Smooth muscle cell (in vitro differentiated cells): Measurements from ENCODE around the gene PCDH11Y. TPM values are rescaled to one million over a fixed set of nuclear protein-coding genes. Genes with fewer than 3 reads are reported as not detected.
"Not testable (repeated sequence)": the region's sequence is repeated elsewhere in the genome, so short reads cannot be mapped to it uniquely, and the experiment has no call there.

Experiments
- DNase-seq: peaks from one replicate; lab custom pipeline; 2025; ENCODE audit not compliant: unreplicated experiment; lab: John Stamatoyannopoulos, UW
- H2AFZ ChIP-seq: fragments of 200-600 bp; sonication (generic); 2 replicates; pipeline ENCODE4 v1.6.0; 2016; ENCODE audit warnings: antibody characterized with exemption, low read depth, mild to moderate bottlenecking
- H3F3A ChIP-seq: fragments of 200-600 bp; sonication (generic); 2 replicates; pipeline ENCODE4 v1.6.0; 2017; ENCODE audit warnings: antibody characterized with exemption, low read depth
- H3K27ac ChIP-seq: fragments of 200-600 bp; sonication (generic); 2 replicates; pipeline ENCODE4 v1.5.1; 2016; ENCODE audit warnings: low read depth, mild to moderate bottlenecking
- H3K27me3 ChIP-seq: fragments of 200-600 bp; sonication (generic); 2 replicates; pipeline ENCODE4 v1.6.1; 2016; ENCODE audit warnings: low read depth, mild to moderate bottlenecking
- H3K36me3 ChIP-seq: fragments of 200-600 bp; sonication (generic); 2 replicates; pipeline ENCODE4 v1.5.1; 2016; ENCODE audit warnings: low read depth
- H3K4me1 ChIP-seq: fragments of 200-600 bp; sonication (generic); 2 replicates; pipeline ENCODE4 v1.5.1; 2016; ENCODE audit warnings: low read depth
- H3K4me2 ChIP-seq: fragments of 200-600 bp; sonication (generic); 2 replicates; pipeline ENCODE4 v1.6.0; 2016; ENCODE audit warnings: mild to moderate bottlenecking
- H3K4me3 ChIP-seq: fragments of 200-600 bp; sonication (generic); 2 replicates; pipeline ENCODE4 v1.5.1; 2016; ENCODE audit warnings: mild to moderate bottlenecking
- H3K79me2 ChIP-seq: fragments of 200-600 bp; sonication (generic); 2 replicates; pipeline ENCODE4 v1.6.0; 2016; ENCODE audit warnings: low read depth, mild to moderate bottlenecking
- H3K9ac ChIP-seq: fragments of 200-600 bp; sonication (generic); 2 replicates; pipeline ENCODE4 v1.6.0; 2016; ENCODE audit warnings: low read depth
- H3K9me3 ChIP-seq: fragments of 200-600 bp; sonication (generic); replicated peaks from 2 replicates; pipeline ENCODE4 v1.5.1; 2016; ENCODE audit warnings: low read depth
- H4K20me1 ChIP-seq: fragments of 200-600 bp; sonication (generic); 2 replicates; pipeline ENCODE4 v1.6.0; 2016; ENCODE audit warnings: low read depth
- WGBS: methylation state at CpG from one replicate; pipeline ENCODE4 v1.1.7; 2016; ENCODE audit warnings: low lambda C conversion rate; 5-methylcytosine and 5-hydroxymethylcytosine counted together
- polyA plus RNA-seq: library from polyadenylated mRNA; unstranded; fragments of >200 nt; fragmentation: Nextera tagmentation; extraction: Ambion mirVana; gene quantifications from 2 replicates; pipeline ENCODE4 v1.2.1, GENCODE V29; 2016
- total RNA-seq: library from RNA; depleted of rRNA; stranded (reverse); fragments of >200 nt; gene quantifications from 2 replicates; pipeline ENCODE4 v1.2.3, GENCODE V29; 2014

Gene PCDH11Y
- total and polyA plus RNA-seq, 2 experiments from 2014 or later: not detected

DNA sequence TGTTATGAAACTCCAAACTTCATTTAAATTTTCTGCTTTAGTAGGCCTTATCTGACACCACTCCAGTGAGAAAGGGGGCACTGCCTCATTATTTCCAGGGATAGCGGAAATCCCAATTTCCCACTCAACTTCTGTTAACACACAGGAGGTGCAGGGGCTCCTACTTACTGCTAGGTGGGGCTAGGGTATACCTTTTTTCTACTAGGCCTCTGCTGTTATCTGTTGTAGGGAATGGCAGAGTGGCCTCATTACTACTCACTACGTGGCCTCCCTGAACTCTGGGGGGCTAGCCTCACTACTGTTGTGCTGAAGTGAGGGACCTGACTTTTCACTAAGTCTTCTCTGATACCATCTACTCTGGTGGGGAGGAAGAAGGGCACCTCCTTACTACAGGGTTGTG is 215.0 kb downstream of the PCDH11Y start:
- not testable (repeated sequence) for H3K79me2 ChIP-seq, H3K9ac ChIP-seq, H3K36me3 ChIP-seq, H3K4me2 ChIP-seq, H2AFZ ChIP-seq, H3K4me3 ChIP-seq, H3K4me1 ChIP-seq, DNase-seq, H3K27me3 ChIP-seq, H3K9me3 ChIP-seq, H3K27ac ChIP-seq, H3F3A ChIP-seq, H4K20me1 ChIP-seq
- WGBS: no CpG with 5 or more reads among the region's 2 CpGs

GRCh38 chrY:5324931-5325330 is 324.8 kb downstream of the PCDH11Y start:
- DNase-seq: not testable (repeated sequence)
- no CpG with 5 or more reads among the region's 7 CpGs for WGBS

DNA sequence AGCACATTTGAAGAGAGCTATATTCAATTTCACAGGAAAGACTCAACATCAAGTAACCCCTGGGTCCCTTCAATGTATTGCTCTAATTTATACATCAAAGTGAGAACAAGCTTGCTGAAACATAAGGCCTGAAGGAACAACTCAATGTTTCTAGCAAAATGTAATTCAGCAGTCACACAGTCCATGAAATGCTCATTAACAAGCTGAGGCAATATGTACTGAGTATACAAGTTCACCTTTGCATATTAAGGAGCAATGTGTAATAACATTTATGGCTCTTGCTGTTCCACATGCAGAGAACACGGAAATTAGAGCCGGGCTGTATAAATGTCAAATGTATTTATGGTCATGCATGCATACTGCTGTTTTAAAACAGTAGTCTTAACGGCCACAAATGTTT is 342.1 kb downstream of the PCDH11Y start:
- no CpG with 5 or more reads among the region's 3 CpGs for WGBS
- DNase-seq: not testable (repeated sequence)

More at GRCh38 chrY:5324931-5325330, 324.8 kb downstream of the PCDH11Y start:
- not testable (repeated sequence) for H2AFZ ChIP-seq, H3K79me2 ChIP-seq, H3K4me1 ChIP-seq, H3K4me2 ChIP-seq, H3K36me3 ChIP-seq, H3K27ac ChIP-seq, H3K9ac ChIP-seq, H3K9me3 ChIP-seq, H3K27me3 ChIP-seq, H3K4me3 ChIP-seq, H4K20me1 ChIP-seq, H3F3A ChIP-seq

DNA sequence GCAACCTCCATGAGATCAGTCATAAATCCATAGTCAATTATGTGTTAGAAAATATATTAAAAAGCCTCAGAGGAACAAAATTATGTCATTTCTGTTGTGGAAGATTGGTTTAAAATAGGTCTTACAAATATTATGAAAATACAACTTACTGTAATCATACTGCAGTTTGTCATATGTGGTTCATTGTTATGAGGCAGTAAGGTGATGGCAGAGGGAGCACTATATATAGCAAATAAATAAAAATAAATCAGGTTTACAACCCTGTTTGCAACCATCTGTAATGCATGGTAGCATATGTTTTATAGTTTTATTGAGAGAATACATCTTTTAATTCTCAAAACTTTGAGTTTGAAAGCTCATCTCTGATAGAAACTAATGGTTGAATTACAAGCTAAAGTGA is 543.6 kb downstream of the PCDH11Y start:
- not testable (repeated sequence) for H3K79me2 ChIP-seq, H3K4me1 ChIP-seq, DNase-seq, H4K20me1 ChIP-seq, H2AFZ ChIP-seq, H3K27ac ChIP-seq, H3K9ac ChIP-seq, H3K9me3 ChIP-seq, H3K4me2 ChIP-seq, H3K36me3 ChIP-seq, H3K4me3 ChIP-seq, H3K27me3 ChIP-seq, H3F3A ChIP-seq

More for the DNA sequence above, 342.1 kb downstream of the PCDH11Y start:
- not testable (repeated sequence) for H3K9ac ChIP-seq, H3K9me3 ChIP-seq, H3K27me3 ChIP-seq, H3K4me2 ChIP-seq, H3K79me2 ChIP-seq, H3K27ac ChIP-seq, H4K20me1 ChIP-seq, H3K4me3 ChIP-seq, H3K4me1 ChIP-seq, H3F3A ChIP-seq, H2AFZ ChIP-seq, H3K36me3 ChIP-seq

- not testable (repeated sequence) for H3K4me2 ChIP-seq, DNase-seq, H3K27ac ChIP-seq, H4K20me1 ChIP-seq, H3K36me3 ChIP-seq, H3K27me3 ChIP-seq, H3K4me1 ChIP-seq, H2AFZ ChIP-seq, H3F3A ChIP-seq, H3K4me3 ChIP-seq, H3K79me2 ChIP-seq, H3K9ac ChIP-seq, H3K9me3 ChIP-seq
- no CpG with 5 or more reads among the region's 2 CpGs for WGBS
Observed at GRCh38 chrY:5638589-5638988, 638.5 kb downstream of the PCDH11Y start.

DNA sequence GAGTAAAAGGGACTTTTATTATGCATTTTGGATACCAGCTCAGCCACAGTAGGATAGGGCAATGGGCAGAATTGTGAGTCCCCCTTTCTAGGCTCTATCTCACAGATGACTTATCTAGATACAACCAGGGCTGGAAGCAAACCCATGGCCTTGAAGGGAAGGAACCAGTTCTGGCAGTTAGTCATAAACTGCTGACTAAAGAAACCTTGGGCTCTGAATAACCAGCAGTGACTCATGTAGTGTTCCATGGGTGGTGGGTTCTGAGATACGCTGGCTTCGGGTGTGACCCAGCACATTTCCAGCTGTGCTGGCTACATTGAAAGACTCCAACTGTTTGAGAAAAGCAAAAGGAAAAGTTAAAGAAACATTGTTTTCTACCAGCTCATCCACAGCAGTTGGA is 679.2 kb downstream of the PCDH11Y start:
- not testable (repeated sequence) for H3K4me2 ChIP-seq, H4K20me1 ChIP-seq, H3K4me3 ChIP-seq, H3K4me1 ChIP-seq, DNase-seq, H3F3A ChIP-seq, H3K27me3 ChIP-seq, H3K27ac ChIP-seq, H3K79me2 ChIP-seq, H3K36me3 ChIP-seq, H3K9me3 ChIP-seq, H2AFZ ChIP-seq, H3K9ac ChIP-seq
- WGBS: no CpG with 5 or more reads among the region's 2 CpGs

- H3F3A ChIP-seq, H3K27ac ChIP-seq, H3K4me3 ChIP-seq, DNase-seq, H3K27me3 ChIP-seq, H3K79me2 ChIP-seq, H2AFZ ChIP-seq, H3K4me1 ChIP-seq, H4K20me1 ChIP-seq, H3K36me3 ChIP-seq, H3K9ac ChIP-seq, H3K9me3 ChIP-seq, H3K4me2 ChIP-seq: not testable (repeated sequence)
- WGBS: no CpG with 5 or more reads among the region's 5 CpGs
Observed at GRCh38 chrY:5708727-5709126, 708.6 kb downstream of the PCDH11Y start.

- not testable (repeated sequence) for H3K36me3 ChIP-seq, H3F3A ChIP-seq, H4K20me1 ChIP-seq, H3K4me3 ChIP-seq, DNase-seq, H3K4me1 ChIP-seq, H3K9ac ChIP-seq, H3K27ac ChIP-seq, H3K27me3 ChIP-seq, H3K9me3 ChIP-seq, H2AFZ ChIP-seq, H3K79me2 ChIP-seq, H3K4me2 ChIP-seq
- WGBS: no CpG with 5 or more reads among the region's 1 CpG
Observed at GRCh38 chrY:5709788-5710381, 709.8 kb downstream of the PCDH11Y start.

- H2AFZ ChIP-seq, H3K36me3 ChIP-seq, H4K20me1 ChIP-seq, H3K9me3 ChIP-seq, H3K79me2 ChIP-seq, H3K4me3 ChIP-seq, H3F3A ChIP-seq, H3K4me1 ChIP-seq, H3K4me2 ChIP-seq, DNase-seq, H3K27ac ChIP-seq, H3K9ac ChIP-seq, H3K27me3 ChIP-seq: not testable (repeated sequence)
- WGBS: no CpG with 5 or more reads among the region's 3 CpGs
Observed at GRCh38 chrY:5761403-5761802, 761.3 kb downstream of the PCDH11Y start.
